GM19043 (cell line): Measurements from ENCODE around the gene KRTAP10-7.
"Not testable (repeated sequence)": the region's sequence is repeated elsewhere in the genome, so short reads cannot be mapped to it uniquely, and the experiment has no call there.

Experiments used
- ATAC-seq: cut with Tn5 transposase; IDR thresholded peaks from one replicate; pipeline ENCODE4 v1.9.1; 2021; ENCODE audit warnings: low read depth; ENCODE audit not compliant: unreplicated experiment

KRTAP10-7 gene

DNA sequence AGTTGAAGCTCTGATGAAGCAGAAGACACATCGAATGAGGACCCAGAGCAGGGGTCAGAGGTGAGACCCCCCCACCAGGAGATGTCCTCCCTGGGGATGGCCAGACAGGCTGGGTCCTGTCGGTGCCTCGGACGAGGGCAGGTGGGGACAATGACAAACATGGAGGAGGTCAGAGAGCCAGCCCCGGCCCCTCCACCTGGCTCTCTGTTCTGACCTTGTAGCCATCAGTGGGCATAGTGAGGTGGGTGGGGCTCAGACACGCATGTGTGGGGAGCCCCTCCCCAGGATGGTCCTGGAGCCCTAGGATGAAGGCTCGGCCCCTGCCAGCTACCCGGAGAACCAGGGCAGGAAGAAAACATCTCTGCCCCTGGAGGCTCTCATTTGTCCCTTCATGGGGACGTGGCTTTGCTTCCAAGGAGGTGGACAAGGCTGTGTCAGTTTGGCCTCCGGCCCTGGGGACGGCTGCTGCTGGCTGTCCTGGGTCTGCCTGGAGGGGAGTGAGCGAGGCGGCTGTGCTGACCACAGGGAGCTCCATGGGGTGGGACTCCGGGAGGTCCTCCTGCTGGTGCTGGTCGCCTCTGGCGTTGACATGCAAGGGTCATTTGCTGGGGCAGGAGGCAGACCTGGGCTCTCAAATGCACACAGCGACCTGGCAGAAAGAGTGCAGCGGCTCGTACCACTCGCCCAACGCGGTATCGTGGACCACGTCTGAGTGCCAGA is 10.7 kb upstream of the KRTAP10-7 start:
- ATAC-seq, result no peak

DNA sequence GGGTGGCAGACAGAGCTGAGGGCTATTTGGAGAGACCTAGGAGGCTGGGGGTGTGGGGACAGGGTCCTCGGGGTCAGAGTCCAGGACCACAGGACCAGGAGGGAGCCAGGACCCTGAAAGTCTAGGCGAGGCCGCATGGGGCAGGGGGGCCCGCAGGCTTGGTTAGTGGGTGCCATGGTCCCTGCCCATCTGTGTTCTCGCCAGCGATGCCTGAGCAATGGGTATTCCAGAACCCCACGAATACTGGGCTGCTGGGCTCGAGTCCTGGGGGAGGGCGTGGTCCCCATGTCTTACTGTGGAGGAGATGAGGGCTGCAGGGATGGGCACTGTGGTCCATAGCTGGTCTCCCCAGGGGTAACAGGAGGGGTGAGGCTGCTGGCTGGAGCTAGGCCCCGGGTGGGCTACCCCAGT is 10.1 kb upstream of the KRTAP10-7 start:
- ATAC-seq, result no peak

DNA sequence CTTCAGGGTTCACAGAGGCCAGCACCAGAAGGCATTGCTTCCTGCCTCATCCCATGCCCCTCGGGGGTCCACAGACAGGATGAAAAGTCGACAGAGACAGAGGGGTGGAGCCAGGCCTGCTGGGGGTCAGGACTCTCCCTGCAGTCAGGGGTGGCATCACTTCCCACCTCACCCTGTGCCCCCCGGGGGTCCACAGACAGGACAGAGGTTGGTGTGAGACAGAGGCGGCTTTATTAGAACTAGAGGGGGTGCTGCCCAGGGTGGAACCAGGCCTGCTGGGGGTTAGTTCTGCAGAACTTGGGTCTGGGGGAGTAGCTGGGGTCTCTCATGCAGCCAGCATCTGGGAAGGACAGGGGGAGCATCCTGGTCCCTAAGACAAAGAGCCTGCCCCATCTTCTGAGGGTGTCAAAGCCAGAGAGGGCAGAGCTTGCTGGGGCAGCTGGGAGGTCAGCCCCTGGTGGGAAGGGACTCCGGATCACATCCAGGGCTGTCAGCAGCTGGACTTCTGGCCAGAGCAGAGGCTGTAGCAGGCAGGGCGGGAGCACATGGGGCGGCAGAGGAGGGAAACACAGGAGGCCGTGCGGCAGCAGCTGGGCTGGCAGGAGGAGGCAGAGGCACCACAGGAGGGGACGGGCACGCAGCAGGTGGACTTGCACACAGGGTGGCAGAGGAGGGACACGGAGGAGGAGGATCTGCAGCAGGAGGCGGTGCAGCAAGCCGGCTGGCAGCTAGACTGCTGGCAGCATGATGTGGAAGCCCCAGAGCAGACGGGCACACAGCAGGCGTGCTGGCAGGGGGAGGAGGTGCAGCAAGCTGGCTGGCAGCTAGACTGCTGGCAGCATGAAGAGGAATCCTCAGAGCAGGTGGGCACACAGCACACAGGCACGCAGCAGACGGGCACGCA is 9.2 kb upstream of the KRTAP10-7 start:
- ATAC-seq, result not testable (repeated sequence)

DNA sequence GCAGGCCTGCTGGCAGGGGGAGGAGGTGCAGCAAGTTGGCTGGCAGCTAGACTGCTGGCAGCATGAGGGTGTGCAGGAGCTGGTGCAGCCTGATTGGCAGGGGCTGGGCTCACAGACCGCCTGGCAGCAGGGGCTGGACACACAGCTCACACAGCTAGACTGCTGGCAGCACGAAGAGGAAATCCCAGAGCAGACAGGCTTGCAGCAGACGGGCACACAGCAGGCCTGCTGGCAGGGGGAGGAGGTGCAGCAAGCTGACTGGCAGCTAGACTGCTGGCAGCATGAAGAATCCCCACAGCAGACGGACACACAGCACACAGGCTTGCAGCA is 8.6 kb upstream of the KRTAP10-7 start:
- not testable (repeated sequence) for ATAC-seq

DNA sequence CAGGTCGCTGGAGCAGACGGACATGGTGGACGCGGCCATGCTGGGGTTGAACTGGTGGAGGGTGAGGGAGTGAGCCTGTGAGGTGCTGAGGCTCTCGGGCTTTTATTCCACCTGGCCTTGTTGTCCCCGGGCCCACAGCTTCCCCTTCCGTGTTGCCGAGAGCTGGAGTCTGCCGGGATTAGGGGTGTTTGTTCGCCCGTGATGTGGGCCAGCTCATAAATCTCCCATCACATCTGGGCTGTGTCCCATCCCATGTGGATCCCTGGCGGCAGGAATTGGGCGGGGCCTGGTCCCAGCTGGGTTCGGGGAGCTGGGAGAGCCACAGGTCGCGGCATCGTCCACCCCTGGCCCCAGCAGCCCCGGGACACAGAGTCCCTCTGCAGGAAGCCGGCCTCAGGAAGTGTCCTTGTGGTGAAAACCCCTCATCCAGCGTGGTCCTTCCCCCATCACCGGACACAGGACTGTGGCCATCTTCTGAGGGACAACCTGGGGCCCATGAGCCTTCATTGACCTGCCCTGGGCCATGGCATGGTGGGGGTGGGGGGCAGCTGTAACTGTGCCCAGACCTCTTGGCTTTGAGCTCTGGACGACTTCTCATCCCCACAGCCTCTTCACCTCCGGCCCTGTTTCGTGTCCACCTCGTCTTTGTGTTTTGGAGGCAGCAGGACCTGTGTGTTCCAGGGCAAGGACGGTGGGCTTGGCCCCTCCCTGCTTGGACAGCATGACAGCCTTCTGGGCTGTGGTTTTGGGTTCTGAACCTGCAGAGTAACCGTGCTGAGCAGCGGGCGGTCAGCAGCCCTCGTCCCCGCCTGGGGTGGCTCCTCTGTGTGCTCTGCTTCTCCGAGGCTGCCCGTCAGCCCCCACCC is 7.7 kb upstream of the KRTAP10-7 start, which contains the start of gene KRTAP10-6:
Gene KRTAP10-6 (minus strand): TSS at position 60 of the 866 bp plus-strand sequence. CDS start 21 bp downstream, at position 39.
- ATAC-seq, result no peak

DNA sequence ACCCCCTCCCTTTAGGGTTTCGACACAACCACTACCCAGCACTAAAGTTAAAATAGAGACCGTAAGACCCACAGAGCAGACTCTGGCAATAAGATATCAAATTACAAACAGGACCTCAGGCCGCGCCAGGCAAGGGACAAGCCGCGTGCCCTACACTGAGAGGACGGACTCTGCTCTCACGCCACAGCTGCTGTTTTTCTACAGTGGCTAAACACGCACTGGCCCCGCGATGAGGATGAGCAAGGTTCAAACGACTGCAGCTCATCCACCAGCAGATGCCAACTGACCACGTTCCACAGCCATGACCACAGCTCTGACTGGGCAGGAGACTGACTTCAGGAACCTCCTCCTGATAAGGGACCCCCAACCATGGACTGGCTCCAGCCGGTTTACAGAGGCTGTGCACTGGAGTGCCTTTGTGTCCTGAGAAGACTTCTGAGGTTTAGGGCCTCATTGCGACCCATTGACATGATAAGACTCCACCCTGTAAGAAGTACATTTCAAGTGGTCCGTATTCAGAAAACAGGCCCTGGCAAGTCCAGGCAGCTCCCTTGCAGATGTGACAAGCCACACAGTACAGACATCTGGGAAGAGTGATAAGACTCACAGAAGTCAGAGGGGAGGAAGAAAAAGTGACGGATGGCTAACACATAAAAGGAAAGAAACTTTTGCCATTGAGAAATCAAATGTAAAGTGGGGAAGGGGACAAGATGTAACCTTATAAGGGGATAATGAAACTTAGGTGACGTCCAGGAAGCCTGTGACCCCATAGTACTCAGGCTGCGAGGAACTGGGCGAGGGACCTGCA is 6.6 kb upstream of the KRTAP10-7 start:
- no peak for ATAC-seq

DNA sequence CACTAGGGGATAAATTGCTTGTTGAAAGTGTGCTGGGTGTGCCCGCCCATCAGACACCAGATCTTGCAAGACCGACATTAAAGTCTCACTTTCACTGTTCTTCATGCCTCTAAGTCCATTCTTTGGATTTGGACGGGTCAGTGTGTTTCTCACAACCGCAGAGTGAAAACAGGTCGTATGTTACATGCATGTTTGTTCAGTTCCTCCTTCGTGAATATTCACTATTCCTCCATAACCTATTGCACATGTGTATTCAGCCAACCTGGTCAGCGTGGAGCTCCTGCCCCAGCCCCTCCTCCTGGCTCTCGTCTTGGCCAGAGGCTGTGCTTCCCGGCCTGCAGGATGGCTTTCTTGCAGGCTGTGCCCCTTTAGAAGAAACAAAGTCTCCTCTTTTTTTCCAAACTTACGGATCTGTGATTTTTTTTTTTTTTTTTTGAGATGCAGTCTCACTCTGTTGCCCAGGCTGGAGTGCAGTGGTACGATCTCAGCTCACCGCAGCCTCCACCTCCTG is 5.9 kb upstream of the KRTAP10-7 start:
- no peak for ATAC-seq

DNA sequence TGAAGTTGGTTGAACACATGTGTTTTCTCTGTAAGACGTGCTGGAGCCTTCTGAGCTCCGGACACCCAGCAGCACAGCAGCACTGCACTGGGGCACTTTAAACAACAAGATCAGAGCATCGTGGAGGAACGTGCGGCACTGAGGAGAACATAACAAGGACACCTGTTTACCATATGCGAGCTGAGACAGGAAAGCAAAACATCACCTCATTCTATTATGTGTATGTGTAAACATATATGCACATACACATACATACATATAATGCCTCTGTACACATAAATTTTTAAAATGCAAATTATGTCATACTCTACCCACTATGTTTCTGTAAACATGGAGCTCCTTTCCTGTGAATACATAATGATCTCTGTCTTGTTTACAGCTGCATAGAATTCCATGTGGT is 4.9 kb upstream of the KRTAP10-7 start:
- ATAC-seq, result no peak

DNA sequence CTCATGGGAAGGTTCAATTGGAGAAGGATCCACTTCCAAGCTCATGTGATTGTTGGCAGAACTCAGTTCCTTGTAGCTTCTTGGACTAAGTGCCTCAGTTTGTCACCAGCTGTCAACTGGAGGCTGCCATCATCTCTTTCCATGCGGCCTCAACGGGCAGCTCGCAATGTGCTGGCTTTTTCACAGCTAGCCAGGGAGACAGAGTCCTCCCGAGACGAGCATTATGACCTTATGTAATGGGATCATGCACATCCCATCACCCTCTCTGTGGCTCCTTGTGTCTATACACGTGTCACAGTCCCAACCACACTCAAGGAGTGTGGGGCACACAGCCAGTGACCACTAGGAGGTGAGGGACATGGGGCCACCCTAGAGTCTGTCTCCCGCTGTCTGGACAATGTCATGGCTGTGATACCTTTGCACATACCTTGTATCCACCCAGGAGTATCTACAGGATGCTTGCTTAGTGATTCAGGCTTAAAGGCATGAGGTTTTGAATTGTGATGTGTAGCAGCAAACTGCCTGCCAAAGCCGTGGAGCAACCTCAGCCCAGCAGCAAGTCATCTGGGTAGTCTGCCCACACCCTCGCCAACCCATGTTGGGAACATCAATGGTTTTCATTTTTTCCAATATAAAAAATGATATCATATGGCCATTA is 4.2 kb upstream of the KRTAP10-7 start:
- no peak for ATAC-seq

DNA sequence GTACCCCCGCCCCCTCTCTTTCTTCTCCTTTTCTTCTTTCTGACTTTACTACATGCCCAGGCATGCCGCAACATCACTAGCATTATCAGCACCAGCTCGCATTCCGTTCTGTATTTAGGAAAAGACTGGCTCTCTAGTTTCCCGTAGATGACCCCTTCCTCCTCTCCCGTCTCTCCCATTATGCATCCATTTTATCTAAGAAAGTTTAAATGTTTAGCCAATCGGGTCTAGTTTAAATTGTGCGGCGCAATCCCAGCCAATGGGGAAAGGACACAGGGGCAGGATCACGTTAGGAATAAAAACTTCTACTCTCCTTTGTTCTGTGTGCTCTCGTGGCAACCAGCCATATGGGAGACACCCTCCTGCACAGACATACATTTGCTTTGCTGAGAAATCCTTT is 2.3 kb upstream of the KRTAP10-7 start:
- ATAC-seq, result no peak

DNA sequence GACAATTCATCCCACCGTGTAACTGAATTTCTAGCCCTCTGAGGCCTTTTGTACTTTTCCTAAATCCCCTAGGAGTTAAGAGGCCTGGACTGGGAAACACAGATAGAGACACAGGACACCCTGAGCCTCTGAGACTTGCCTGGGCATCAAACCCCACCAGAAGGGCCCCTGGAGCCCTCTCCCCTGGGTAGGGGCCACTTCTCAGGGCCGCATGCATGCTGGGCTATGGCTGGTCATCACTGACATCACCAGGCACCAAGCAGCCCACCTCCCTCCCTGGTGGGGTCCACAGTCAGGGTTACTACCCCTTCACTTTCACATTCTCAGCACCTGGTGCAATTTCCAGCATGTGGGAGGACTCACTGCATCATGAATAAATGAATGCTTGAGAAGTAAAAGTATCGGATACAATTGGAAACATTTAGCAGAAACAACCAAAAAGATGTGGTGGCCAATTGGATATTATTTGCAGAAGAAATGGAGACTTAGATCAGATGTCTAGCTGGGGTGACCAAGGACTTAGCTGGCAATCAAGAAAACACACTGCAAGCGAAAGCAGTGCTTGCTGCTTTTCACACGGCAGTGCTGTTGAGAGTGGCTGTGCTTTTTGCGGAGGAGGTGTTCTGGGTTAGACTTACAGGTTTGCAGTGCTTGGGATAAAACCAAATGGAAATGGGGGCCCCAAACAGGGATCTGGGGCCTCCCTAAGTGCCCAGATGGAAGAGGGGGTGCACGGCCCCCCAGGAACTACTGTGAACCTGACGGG is 950 bp upstream of the KRTAP10-7 start:
- ATAC-seq, result no peak

DNA sequence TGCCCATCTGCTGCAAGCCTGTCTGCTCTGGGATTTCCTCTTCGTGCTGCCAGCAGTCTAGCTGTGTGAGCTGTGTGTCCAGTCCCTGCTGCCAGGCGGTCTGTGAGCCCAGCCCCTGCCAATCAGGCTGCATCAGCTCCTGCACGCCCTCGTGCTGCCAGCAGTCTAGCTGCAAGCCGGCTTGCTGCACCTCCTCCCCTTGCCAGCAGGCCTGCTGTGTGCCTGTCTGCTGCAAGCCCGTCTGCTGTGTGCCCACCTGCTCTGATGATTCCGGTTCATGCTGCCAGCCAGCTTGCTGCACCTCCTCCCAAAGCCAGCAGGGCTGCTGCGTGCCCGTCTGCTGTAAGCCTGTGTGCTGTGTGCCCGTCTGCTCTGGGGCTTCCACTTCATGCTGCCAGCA is 694 bp downstream of the KRTAP10-7 start:
- ATAC-seq, result not testable (repeated sequence)

DNA sequence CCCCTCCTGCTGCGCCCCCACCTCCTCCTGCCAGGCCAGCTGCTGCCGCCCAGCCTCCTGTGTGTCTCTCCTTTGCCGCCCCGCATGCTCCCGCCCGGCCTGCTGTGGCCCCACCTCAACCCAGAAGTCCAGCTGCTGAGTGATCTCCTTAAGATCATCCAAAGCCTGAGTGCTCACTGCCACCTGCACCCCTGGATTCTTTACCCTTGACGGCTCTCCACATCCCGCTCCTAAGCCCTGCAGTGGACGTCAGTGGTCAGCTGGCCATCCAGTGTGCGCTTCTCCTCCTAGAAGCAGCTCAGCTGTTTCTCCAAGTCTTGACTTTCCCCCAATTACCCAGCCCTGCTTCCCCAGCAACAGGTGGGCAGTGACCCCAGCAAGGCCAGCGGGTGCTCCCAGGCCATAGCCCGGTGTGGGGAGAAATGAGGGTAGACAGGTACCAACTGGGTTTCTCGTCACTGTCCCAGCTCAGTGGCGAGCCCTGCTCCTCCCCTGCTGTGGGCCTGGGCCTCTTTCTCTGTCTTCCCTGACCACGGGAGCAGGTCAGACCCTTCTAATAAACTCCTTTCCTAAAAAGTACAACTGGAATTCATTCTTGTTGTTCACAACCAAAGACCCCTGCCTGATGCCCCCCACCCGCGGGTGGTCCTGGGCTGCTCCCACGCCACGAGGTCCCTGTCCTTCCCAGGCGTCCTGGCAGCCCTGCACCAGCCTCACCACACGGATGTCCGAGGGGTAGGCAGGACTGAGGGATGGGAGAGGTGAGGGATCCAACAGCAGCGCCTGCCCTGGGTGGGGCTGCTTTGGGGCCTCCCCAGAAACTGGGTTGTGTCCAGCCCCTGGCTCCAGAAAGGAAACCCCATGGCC is 1.4 kb downstream of the KRTAP10-7 start:
- ATAC-seq, result no peak

DNA sequence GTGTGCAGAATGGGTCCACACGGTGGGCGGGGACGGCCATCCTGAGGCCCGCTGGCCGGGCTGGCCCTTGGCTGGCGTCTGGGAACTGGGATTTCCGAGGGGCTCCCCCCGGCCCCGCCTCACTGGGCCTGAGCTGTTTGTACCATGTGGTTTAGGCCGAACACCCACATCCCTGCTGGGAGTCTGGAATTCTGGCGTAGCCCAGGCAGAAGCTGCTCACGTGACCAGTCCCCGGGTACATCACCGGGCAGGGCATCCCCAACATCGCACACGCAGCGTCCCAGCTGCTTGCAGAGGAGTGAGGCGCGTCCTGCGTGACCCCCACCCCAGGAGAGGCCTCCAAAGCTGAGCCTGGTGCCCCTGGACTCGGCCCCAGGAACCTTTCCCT is 2.1 kb downstream of the KRTAP10-7 start:
- no peak for ATAC-seq

DNA sequence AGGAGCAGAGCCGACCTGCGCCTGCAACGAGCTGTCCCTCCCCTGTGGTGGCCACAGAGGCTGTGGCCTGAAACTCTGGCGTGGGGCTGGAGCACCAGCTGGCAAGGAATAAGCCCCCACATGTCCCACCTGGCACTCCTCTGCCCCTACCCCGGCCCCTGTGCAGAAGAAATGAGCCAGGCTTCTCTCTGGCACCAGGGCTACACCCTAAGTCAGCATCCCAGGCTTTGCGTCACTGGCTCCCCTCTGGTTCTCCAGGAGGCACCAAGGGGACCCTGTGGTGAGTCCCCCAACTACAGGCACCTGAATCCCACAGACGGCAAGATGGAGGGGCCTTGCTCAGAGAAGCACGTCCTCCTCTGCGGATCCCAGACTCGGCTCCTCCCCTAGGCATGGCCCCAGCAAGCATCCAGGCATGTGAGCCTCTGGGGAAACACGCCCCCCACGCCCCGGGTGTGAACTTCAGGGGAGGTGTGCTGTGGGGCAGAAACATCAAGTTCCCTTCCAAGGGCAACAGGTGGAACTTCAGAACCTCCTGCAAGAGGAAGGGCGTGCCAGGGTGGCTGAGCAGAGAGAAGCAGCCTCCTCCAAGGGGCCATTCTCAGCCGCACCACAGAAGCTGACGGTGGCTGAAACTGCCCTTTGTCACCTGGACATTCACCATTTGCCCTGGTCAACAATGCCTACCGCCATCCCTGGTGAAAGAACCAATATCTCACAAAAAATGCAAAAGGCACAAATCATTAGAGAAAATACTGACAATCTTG is 2.9 kb downstream of the KRTAP10-7 start:
- ATAC-seq, result no peak

DNA sequence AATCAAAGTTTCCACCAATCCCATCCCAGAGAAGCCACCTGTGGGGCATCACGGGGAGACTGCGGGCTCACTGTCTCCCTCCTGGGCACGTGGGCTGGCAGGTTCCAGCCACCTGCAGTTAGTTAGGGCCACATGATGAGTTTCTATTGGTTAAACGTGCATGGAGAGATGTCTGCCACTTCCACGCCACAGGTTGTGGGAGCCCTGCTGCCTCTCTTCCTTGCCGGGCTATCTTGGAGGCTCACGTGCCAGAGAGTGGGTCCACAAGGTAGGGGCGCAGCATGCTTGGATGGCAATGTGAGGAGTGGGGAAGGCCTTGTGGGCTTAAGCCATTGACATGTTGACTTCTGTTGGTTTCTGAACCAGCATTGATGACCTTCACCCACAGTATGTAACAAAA is 3.5 kb downstream of the KRTAP10-7 start:
- ATAC-seq, result no peak

DNA sequence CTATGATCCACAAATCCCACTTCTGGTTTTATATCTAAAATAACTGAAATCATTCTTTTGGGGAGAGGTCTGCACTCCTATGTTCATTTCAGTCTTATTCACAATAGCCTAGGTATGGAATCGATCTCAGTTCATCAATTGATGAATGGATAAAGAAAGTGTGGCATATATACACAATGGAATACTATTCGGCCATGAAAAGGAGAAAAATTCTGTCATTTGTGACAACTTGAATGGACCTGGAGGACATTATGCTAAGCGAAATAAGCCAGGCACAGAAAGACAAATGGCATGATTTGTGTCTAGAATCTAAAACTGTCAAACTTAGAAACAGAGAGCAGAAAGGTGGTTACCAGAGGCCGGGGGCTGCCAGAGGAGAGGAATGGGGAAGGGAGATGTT is 6.1 kb downstream of the KRTAP10-7 start:
- ATAC-seq, result no peak
